Loucy (cell line): ENCODE data around the gene EDRF1.

Experiments used
- EZH2phosphoT487 ChIP-seq: fragments of 200-600 bp; IDR thresholded peaks from 2 replicates; pipeline ENCODE4 v1.6.1; 2018; ENCODE audit warnings: antibody characterized with exemption, mild to moderate bottlenecking, moderate library complexity, borderline replicate concordance
- TF ChIP-seq, protein P1 (sequence below): fragments of 200-600 bp; sonication (generic); conservative IDR thresholded peaks from 2 replicates; pipeline ENCODE4 v1.5.1; 2014; ENCODE audit warnings: mild to moderate bottlenecking, antibody characterized with exemption, low read length

DNA sequence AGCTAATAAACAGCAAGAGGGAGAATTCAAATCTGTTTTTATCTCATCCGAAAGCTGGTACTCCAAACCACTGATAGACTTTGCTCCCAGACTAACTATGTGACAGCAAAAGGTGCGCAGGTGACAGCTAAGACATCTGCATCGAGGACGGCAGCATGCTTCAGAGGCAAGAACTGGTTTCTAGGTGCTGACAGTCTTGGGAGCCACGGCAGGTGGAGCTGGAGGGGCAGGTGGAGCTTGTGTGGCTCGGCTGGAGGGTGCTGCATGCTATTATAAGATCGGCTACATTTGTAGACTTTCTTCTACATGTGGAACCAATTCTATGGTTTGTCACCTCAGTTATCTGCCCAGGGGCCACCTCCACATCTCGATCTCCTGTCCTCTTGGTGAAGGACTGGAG, 77.9 kb downstream of the EDRF1 start:
- TF ChIP-seq, protein P1, sequence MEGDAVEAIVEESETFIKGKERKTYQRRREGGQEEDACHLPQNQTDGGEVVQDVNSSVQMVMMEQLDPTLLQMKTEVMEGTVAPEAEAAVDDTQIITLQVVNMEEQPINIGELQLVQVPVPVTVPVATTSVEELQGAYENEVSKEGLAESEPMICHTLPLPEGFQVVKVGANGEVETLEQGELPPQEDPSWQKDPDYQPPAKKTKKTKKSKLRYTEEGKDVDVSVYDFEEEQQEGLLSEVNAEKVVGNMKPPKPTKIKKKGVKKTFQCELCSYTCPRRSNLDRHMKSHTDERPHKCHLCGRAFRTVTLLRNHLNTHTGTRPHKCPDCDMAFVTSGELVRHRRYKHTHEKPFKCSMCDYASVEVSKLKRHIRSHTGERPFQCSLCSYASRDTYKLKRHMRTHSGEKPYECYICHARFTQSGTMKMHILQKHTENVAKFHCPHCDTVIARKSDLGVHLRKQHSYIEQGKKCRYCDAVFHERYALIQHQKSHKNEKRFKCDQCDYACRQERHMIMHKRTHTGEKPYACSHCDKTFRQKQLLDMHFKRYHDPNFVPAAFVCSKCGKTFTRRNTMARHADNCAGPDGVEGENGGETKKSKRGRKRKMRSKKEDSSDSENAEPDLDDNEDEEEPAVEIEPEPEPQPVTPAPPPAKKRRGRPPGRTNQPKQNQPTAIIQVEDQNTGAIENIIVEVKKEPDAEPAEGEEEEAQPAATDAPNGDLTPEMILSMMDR, result no peak
- TF ChIP-seq EZH2phosphoT487, result no peak
